SK-N-SH treated with all-trans-retinoic acid at 6 μM for 48 hours (cell line): ENCODE measurements around the gene RAMP2.

Source experiments
- ATAC-seq: fragments of 200-7000 bp; cut with Tn5 transposase; 3 replicates; pipeline ENCODE4 v1.9.1; 2020; ENCODE audit warnings: mild to moderate bottlenecking, moderate library complexity
- ARNTL ChIP-seq: fragments of 450-650 bp; formaldehyde crosslinking; IDR thresholded peaks from 2 replicates; pipeline ENCODE4 v1.5.0; 2020; ENCODE audit warnings: low read depth, mild to moderate bottlenecking, moderate library complexity, borderline replicate concordance
- CSDC2 ChIP-seq: fragments of 250-450 bp; sonication (Bioruptor Pico); IDR thresholded peaks from 2 replicates; pipeline ENCODE4 v1.5.0; 2020; ENCODE audit warnings: mild to moderate bottlenecking, moderate library complexity
- ESRRG ChIP-seq: fragments of 250-450 bp; sonication (Bioruptor Pico); IDR thresholded peaks from 2 replicates; pipeline ENCODE4 v1.6.1; 2021; ENCODE audit warnings: mild to moderate bottlenecking
- GLIS3 ChIP-seq: fragments of 250-450 bp; sonication (Bioruptor Pico); IDR thresholded peaks from 2 replicates; pipeline ENCODE4 v1.5.0; 2020; ENCODE audit warnings: mild to moderate bottlenecking, moderate library complexity
- ISL1 ChIP-seq: fragments of 250-450 bp; sonication (Bioruptor Pico); IDR thresholded peaks from 2 replicates; pipeline ENCODE4 v2.1.2; 2022; ENCODE audit warnings: mild to moderate bottlenecking, moderate library complexity
- PATZ1 ChIP-seq: fragments of 250-450 bp; sonication (Bioruptor Pico); IDR thresholded peaks from 2 replicates; pipeline ENCODE4 v1.8.0; 2020; ENCODE audit warnings: mild to moderate bottlenecking, moderate library complexity, borderline replicate concordance
- POU6F1 ChIP-seq: fragments of 250-450 bp; sonication (Bioruptor Pico); IDR thresholded peaks from 2 replicates; pipeline ENCODE4 v1.8.0; 2021; ENCODE audit warnings: low read depth, mild to moderate bottlenecking, moderate library complexity, borderline replicate concordance
- PPARA ChIP-seq: fragments of 250-450 bp; sonication (Bioruptor Pico); IDR thresholded peaks from 2 replicates; pipeline ENCODE4 v1.5.0; 2020; ENCODE audit warnings: mild to moderate bottlenecking, borderline replicate concordance
- RARB ChIP-seq: fragments of 250-450 bp; sonication (Bioruptor Pico); IDR thresholded peaks from 2 replicates; pipeline ENCODE4 v1.8.0; 2021; ENCODE audit warnings: mild to moderate bottlenecking, moderate library complexity
- SNAI2 ChIP-seq: fragments of 250-450 bp; sonication (Bioruptor Pico); IDR thresholded peaks from 2 replicates; pipeline ENCODE4 v1.5.0; 2020; ENCODE audit warnings: mild to moderate bottlenecking, moderate library complexity
- TCF4 ChIP-seq: fragments of 250-450 bp; sonication (Bioruptor Pico); IDR thresholded peaks from 2 replicates; pipeline ENCODE4 v1.8.0; 2021; ENCODE audit warnings: mild to moderate bottlenecking, moderate library complexity, borderline replicate concordance
- ZC3H10 ChIP-seq: fragments of 250-450 bp; sonication (Bioruptor Pico); IDR thresholded peaks from 2 replicates; pipeline ENCODE4 v1.5.1; 2021; ENCODE audit warnings: mild to moderate bottlenecking, moderate library complexity
- ZFP3 ChIP-seq: fragments of 250-450 bp; sonication (Bioruptor Pico); IDR thresholded peaks from 2 replicates; pipeline ENCODE4 v1.5.0; 2020; ENCODE audit warnings: mild to moderate bottlenecking, moderate library complexity
- ZFP30 ChIP-seq: fragments of 450-650 bp; formaldehyde crosslinking; IDR thresholded peaks from 2 replicates; pipeline ENCODE4 v1.5.0; 2022; ENCODE audit warnings: mild to moderate bottlenecking, moderate library complexity
- ZNF565 ChIP-seq: fragments of 450-650 bp; formaldehyde crosslinking; conservative IDR thresholded peaks from 2 replicates; pipeline ENCODE4 v1.5.0; 2020; ENCODE audit warnings: low read depth, mild to moderate bottlenecking, moderate library complexity
- ZNF70 ChIP-seq: fragments of 450-650 bp; formaldehyde crosslinking; IDR thresholded peaks from 2 replicates; pipeline ENCODE4 v1.5.0; 2020; ENCODE audit warnings: mild to moderate bottlenecking, moderate library complexity
- ZNF8 ChIP-seq: fragments of 450-650 bp; formaldehyde crosslinking; IDR thresholded peaks from 2 replicates; pipeline ENCODE4 v1.5.0; 2020; ENCODE audit warnings: mild to moderate bottlenecking, moderate library complexity

The RAMP2 gene

GRCh38 chr17:42775534-42776098 is 14.6 kb downstream of the RAMP2 start (continued):
- TF ChIP-seq PATZ1 (CRISPR knock-in tag): no peak

- TF ChIP-seq ARNTL (CRISPR knock-in tag) (no peak), ISL1 (CRISPR knock-in tag) (no peak), PPARA (CRISPR knock-in tag) (no peak), ZNF8 (no peak), ZFP30 (CRISPR knock-in tag) (no peak), GLIS3 (CRISPR knock-in tag) (no peak), ZNF565 (no peak), POU6F1 (CRISPR knock-in tag) (no peak), ZFP3 (CRISPR knock-in tag) (no peak), SNAI2 (CRISPR knock-in tag) (no peak)
- ATAC-seq: no peak
Observed at GRCh38 chr17:42778570-42778969, 17.5 kb downstream of the RAMP2 start.

- TF ChIP-seq SNAI2 (CRISPR knock-in tag) (no peak), ZNF70 (CRISPR knock-in tag) (no peak), CSDC2 (CRISPR knock-in tag) (no peak), ZC3H10 (no peak), PATZ1 (CRISPR knock-in tag) (no peak), TCF4 (CRISPR knock-in tag) (no peak), GLIS3 (CRISPR knock-in tag) (no peak), ZNF565 (no peak), RARB (no peak), POU6F1 (CRISPR knock-in tag) (no peak), PPARA (CRISPR knock-in tag) (no peak)
- ATAC-seq: no peak
Observed at GRCh38 chr17:42779304-42779935, 18.4 kb downstream of the RAMP2 start.

- TF ChIP-seq PATZ1 (CRISPR knock-in tag) (0 out of 2 replicates have a peak, but pooled peaks have one; percentile 17), ESRRG (CRISPR knock-in tag) (no peak)
- ATAC-seq: peak; percentile 72
Observed at GRCh38 chr17:42779936-42780850, 19.2 kb downstream of the RAMP2 start, which contains the start of gene WNK4. WNK4 (plus strand) TSS chr17:42780610; CDS start chr17:42780699, 89 bp downstream.
